Fibroblast of lung (primary cell): ENCODE data around the gene SGTA. TPM values are rescaled to one million over a fixed set of nuclear protein-coding genes. Genes with fewer than 3 reads are reported as not detected.

Experiments
- DNase-seq, 2 donors: peaks; one replicate each; pipeline versions ENCODE4 v3.0.0 to v3.0.0-alpha.2; 2010; ENCODE audit warnings: low read depth in 2 of 2
- H2AFZ ChIP-seq: 2 replicates; pipeline ENCODE4 v1.5.1; 2012; ENCODE audit warnings: low read length, control low read depth, inconsistent platforms
- H3K27ac ChIP-seq: 2 replicates; pipeline ENCODE4 v1.5.1; 2011; ENCODE audit warnings: low read length, control low read depth; ENCODE audit not compliant: insufficient read depth
- H3K27me3 ChIP-seq: 2 replicates; pipeline ENCODE4 v1.5.1; 2011; ENCODE audit warnings: mild to moderate bottlenecking, low read length; ENCODE audit not compliant: control insufficient read depth, insufficient read depth
- H3K36me3 ChIP-seq: 2 replicates; pipeline ENCODE4 v1.5.1; 2011; ENCODE audit warnings: low read length; ENCODE audit not compliant: control insufficient read depth, insufficient read depth
- H3K4me1 ChIP-seq: 2 replicates; pipeline ENCODE4 v1.5.1; 2011; ENCODE audit warnings: low read length; ENCODE audit not compliant: control insufficient read depth, insufficient read depth; ENCODE audit errors: extremely low read depth
- H3K4me2 ChIP-seq: 2 replicates; pipeline ENCODE4 v1.5.1; 2011; ENCODE audit warnings: low read length, control low read depth; ENCODE audit not compliant: insufficient read depth; ENCODE audit errors: extremely low read depth
- H3K4me3 ChIP-seq, 4 experiments: fragments of 200-600 bp in 1 of 4; sonication (generic) in 1 of 4; replicated peaks in 1 of 4; 2 replicates each; pipeline ENCODE4 v1.5.1; 2011 to 2016; ENCODE audit warnings: low read length in 4 of 4, low read depth in 3 of 4, mild to moderate bottlenecking in 3 of 4, control low read depth in 2 of 4, inconsistent platforms in 1 of 4, mixed read lengths in 1 of 4; ENCODE audit not compliant: insufficient read depth in 1 of 4; ENCODE audit errors: control extremely low read depth in 1 of 4
- H3K79me2 ChIP-seq: 2 replicates; pipeline ENCODE4 v1.5.1; 2012; ENCODE audit warnings: mild to moderate bottlenecking, low read length, inconsistent platforms; ENCODE audit not compliant: control insufficient read depth, insufficient read depth
- H3K9ac ChIP-seq: 2 replicates; pipeline ENCODE4 v1.5.1; 2011; ENCODE audit warnings: mild to moderate bottlenecking, low read length, control low read depth; ENCODE audit not compliant: insufficient read depth
- H3K9me3 ChIP-seq: 2 replicates; pipeline ENCODE4 v1.5.1; 2012; ENCODE audit warnings: low read depth, low read length; ENCODE audit not compliant: control insufficient read depth, insufficient read depth
- H4K20me1 ChIP-seq: 2 replicates; pipeline ENCODE4 v1.5.1; 2011; ENCODE audit warnings: low read length; ENCODE audit not compliant: control insufficient read depth, insufficient read depth; ENCODE audit errors: extremely low read depth
- EZH2 ChIP-seq: IDR thresholded peaks from 2 replicates; pipeline ENCODE4 v1.5.1; 2012; ENCODE audit warnings: low read length, control low read depth, mild to moderate bottlenecking; ENCODE audit errors: missing control alignments
- polyA plus RNA-seq, 2 donors: library from polyadenylated mRNA; depleted of rRNA in 1 of 2; stranded (reverse) in 1 of 2; unstranded in 1 of 2; fragments of >200 nt; gene quantifications; 2 replicates each; pipeline ENCODE4 v1.2.1, GENCODE V29; 2011 to 2012; ENCODE audit warnings: missing spikeins in 1 of 2
- total RNA-seq: library from RNA; depleted of rRNA; stranded (reverse); fragments of >200 nt; gene quantifications from 2 replicates; pipeline ENCODE4 v1.2.1, GENCODE V29; 2014
- TF ChIP-seq, protein P1 (sequence below), 2 donors: IDR thresholded peaks in 1 of 2; conservative IDR thresholded peaks in 1 of 2; 1 replicate in 1 of 2; 2 replicates in 1 of 2; pipeline ENCODE4 v1.5.1; 2011 to 2012; ENCODE audit warnings: low read length in 2 of 2, control low read depth in 1 of 2, inconsistent platforms in 1 of 2, low read depth in 1 of 2, mild to moderate bottlenecking in 1 of 2

The SGTA gene
- total and polyA plus RNA-seq, 2 donors (not counting 1 experiment from before 2014, with no cell fraction given), result 26.8 to 33.4 TPM

DNA sequence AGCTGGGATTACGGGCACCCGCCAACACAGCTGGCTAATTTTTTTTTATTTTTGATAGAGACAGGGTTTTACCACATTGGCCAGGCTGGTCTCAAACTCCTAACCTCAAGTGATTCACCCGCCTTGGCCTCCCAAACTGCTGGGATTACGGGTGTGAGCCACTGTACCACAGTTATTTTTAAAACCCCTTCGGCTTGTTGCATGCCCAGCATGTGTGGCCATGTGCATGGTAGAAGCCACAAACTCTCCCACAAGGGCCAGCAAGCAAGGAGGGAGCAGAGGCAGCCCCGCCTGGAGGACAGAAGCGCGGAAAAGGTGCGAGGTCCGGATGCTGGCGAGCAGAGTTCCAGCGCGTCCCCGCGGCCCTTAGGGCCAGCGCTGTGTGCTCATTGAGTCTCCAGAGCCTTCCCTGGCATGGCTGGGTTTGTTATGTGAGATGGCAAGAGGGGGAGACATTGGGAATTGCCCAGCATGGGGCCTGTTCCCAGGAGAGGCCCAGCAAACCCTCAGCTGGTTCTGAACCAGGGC lies 15.1 kb upstream of the SGTA start:
- no peak overlapping the region for H3K9ac ChIP-seq
- no peaks in the 10 kb centered on the region for H3K9me3 ChIP-seq
- no peak overlapping the region for H3K4me2 ChIP-seq
- H3K36me3 ChIP-seq, result peaks cover 30% of the 10 kb centered on the region
- H3K27me3 ChIP-seq, result no peaks in the 10 kb centered on the region
- no peaks in the 10 kb centered on the region for H4K20me1 ChIP-seq
- H3K4me1 ChIP-seq, result no peaks in the 10 kb centered on the region
- TF ChIP-seq, protein P1, sequence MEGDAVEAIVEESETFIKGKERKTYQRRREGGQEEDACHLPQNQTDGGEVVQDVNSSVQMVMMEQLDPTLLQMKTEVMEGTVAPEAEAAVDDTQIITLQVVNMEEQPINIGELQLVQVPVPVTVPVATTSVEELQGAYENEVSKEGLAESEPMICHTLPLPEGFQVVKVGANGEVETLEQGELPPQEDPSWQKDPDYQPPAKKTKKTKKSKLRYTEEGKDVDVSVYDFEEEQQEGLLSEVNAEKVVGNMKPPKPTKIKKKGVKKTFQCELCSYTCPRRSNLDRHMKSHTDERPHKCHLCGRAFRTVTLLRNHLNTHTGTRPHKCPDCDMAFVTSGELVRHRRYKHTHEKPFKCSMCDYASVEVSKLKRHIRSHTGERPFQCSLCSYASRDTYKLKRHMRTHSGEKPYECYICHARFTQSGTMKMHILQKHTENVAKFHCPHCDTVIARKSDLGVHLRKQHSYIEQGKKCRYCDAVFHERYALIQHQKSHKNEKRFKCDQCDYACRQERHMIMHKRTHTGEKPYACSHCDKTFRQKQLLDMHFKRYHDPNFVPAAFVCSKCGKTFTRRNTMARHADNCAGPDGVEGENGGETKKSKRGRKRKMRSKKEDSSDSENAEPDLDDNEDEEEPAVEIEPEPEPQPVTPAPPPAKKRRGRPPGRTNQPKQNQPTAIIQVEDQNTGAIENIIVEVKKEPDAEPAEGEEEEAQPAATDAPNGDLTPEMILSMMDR (conservative IDR thresholded peaks at IDR 0.05 in 1 of 2, IDR thresholded peaks at IDR 0.05 in 1 of 2; ENCODE audit: low read depth in 1 of 2, low read length in 2 of 2), result no peak
- no peak for TF ChIP-seq EZH2
- no peak overlapping the region for H2AFZ ChIP-seq
- H3K79me2 ChIP-seq, result no peaks in the 10 kb centered on the region
- no peak for DNase-seq
- no peak overlapping the region for H3K27ac ChIP-seq
- no peak overlapping the region for H3K4me3 ChIP-seq

DNA sequence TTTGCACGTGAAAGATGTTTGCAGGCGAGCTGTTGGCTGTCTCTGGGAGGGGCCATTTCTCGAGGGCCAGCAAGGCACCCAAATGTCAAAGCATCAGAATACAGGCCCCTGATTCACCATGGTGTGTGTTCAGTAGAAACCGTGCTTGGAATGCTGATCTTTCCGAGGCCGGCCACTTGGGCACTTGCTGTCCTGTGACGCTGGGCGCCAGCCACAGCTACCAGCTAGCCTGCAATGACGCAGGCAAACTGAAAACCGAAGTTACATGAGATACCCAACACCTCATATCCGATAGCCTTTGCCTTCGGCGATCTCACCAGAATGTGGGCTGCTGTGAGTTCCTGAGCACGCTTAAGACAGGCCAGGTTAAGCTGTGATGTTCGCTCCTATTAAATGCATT lies 14.2 kb upstream of the SGTA start:
- Histone ChIP-seq H3K9ac (no peak overlapping the region), H3K4me1 (no peaks in the 10 kb centered on the region), H3K27me3 (no peaks in the 10 kb centered on the region), H3K36me3 (peaks cover 27% of the 10 kb centered on the region), H3K27ac (no peak overlapping the region), H2AFZ (no peak overlapping the region), H3K79me2 (no peaks in the 10 kb centered on the region), H3K9me3 (no peaks in the 10 kb centered on the region), H4K20me1 (no peaks in the 10 kb centered on the region), H3K4me3 (no peak overlapping the region), H3K4me2 (no peak overlapping the region)
- TF ChIP-seq, protein P1 (conservative IDR thresholded peaks at IDR 0.05 in 1 of 2, IDR thresholded peaks at IDR 0.05 in 1 of 2; ENCODE audit: low read depth in 1 of 2, low read length in 2 of 2), result no peak
- no peak for TF ChIP-seq EZH2
- DNase-seq, result no peak

- TF ChIP-seq, protein P1 (conservative IDR thresholded peaks at IDR 0.05 in 1 of 2, IDR thresholded peaks at IDR 0.05 in 1 of 2; ENCODE audit: low read depth in 1 of 2, low read length in 2 of 2), result no peak
- no peak for TF ChIP-seq EZH2
- H3K9ac ChIP-seq, result no peak overlapping the region
- H3K27me3 ChIP-seq, result no peaks in the 10 kb centered on the region
- no peak for DNase-seq
- H4K20me1 ChIP-seq, result no peaks in the 10 kb centered on the region
- H3K36me3 ChIP-seq, result peaks cover 28% of the 10 kb centered on the region
- H3K79me2 ChIP-seq, result no peaks in the 10 kb centered on the region
- no peak overlapping the region for H3K4me2 ChIP-seq
- H2AFZ ChIP-seq, result no peak overlapping the region
- H3K27ac ChIP-seq, result no peak overlapping the region
- H3K4me1 ChIP-seq, result no peaks in the 10 kb centered on the region
- H3K9me3 ChIP-seq, result no peaks in the 10 kb centered on the region
- H3K4me3 ChIP-seq, result no peak overlapping the region
These were observed 13.7 kb upstream of the SGTA start for GRCh38 chr19:2796659-2797266.
